ENCODE results near the gene MPO.

DNA sequence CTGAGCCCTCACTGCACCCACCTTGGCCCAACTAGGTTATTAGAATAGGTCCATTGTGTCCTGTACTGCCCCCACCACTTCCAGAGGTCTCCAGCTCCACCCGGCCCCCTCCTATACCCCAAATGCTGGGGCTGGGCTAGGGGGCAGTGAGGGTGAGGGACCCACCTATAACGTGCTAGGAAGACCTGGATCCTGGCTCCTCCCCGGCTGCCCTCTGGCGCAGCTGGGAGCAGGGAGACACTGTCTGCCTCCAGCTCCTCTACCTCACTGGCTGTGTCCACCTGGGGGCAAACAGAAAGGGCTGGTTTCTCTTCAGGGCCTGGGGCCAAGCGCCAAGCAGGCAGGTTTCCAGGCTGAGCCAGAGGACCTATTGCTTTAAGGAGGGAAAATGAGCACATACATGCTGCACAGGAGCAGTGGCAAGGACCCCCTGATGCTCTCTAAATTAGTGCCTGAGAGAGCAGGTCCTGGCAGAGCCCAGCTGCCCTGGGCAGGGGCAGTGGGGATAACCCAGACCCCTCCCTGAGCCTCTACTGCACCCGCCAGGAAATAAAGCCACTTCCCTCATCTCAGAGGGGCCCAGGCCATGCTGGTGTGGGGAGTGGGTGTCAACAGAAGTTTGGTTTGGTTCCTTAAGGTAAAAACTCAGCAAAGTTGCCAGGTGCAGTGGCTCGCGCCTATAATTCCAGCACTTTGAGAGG, 35.7 kb upstream of the MPO start:
- TF ChIP-seq, protein P1, sequence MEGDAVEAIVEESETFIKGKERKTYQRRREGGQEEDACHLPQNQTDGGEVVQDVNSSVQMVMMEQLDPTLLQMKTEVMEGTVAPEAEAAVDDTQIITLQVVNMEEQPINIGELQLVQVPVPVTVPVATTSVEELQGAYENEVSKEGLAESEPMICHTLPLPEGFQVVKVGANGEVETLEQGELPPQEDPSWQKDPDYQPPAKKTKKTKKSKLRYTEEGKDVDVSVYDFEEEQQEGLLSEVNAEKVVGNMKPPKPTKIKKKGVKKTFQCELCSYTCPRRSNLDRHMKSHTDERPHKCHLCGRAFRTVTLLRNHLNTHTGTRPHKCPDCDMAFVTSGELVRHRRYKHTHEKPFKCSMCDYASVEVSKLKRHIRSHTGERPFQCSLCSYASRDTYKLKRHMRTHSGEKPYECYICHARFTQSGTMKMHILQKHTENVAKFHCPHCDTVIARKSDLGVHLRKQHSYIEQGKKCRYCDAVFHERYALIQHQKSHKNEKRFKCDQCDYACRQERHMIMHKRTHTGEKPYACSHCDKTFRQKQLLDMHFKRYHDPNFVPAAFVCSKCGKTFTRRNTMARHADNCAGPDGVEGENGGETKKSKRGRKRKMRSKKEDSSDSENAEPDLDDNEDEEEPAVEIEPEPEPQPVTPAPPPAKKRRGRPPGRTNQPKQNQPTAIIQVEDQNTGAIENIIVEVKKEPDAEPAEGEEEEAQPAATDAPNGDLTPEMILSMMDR (IDR thresholded peaks at IDR 0.05): no peak
- TF ChIP-seq POLR2A (IDR thresholded peaks at IDR 0.05): no peak
